Stomach (tissue), 4 donors: Measurements from ENCODE around the gene ZNF687.

Source experiments
- EP300 ChIP-seq: sonication (generic); formaldehyde crosslinking; IDR thresholded peaks from one replicate; pipeline ENCODE4 v1.6.1; 2017; ENCODE audit warnings: antibody characterized with exemption
- POLR2A ChIP-seq, 4 donors: fragments of 450-650 bp; IDR thresholded peaks; one replicate each; pipeline ENCODE4 v1.6.1; 2016; ENCODE audit warnings: antibody characterized with exemption in 4 of 4, control low read depth in 2 of 4, mild to moderate bottlenecking in 1 of 4, moderate library complexity in 1 of 4
- POLR2AphosphoS5 ChIP-seq, 3 donors: sonication (generic); formaldehyde crosslinking; IDR thresholded peaks; one replicate each; pipeline ENCODE4 v1.6.1; 2016; ENCODE audit warnings: antibody characterized with exemption in 3 of 3
- TF ChIP-seq, protein P1 (sequence below), 7 experiments: fragments of 450-650 bp in 4 of 7; fragments of 200-600 bp in 3 of 7; sonication (generic) in 3 of 7; IDR thresholded peaks; one replicate each; pipeline ENCODE4 v1.5.1; 2016 to 2019; ENCODE audit warnings: antibody characterized with exemption in 7 of 7, control low read depth in 2 of 7, mild to moderate bottlenecking in 1 of 7

GRCh38 chr1:151277249-151277648, 4.8 kb upstream of the ZNF687 start:
- TF ChIP-seq, protein P1, sequence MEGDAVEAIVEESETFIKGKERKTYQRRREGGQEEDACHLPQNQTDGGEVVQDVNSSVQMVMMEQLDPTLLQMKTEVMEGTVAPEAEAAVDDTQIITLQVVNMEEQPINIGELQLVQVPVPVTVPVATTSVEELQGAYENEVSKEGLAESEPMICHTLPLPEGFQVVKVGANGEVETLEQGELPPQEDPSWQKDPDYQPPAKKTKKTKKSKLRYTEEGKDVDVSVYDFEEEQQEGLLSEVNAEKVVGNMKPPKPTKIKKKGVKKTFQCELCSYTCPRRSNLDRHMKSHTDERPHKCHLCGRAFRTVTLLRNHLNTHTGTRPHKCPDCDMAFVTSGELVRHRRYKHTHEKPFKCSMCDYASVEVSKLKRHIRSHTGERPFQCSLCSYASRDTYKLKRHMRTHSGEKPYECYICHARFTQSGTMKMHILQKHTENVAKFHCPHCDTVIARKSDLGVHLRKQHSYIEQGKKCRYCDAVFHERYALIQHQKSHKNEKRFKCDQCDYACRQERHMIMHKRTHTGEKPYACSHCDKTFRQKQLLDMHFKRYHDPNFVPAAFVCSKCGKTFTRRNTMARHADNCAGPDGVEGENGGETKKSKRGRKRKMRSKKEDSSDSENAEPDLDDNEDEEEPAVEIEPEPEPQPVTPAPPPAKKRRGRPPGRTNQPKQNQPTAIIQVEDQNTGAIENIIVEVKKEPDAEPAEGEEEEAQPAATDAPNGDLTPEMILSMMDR (IDR thresholded peaks at IDR 0.05), result no peak
- TF ChIP-seq POLR2AphosphoS5 (IDR thresholded peaks at IDR 0.05) (no peak), POLR2A (IDR thresholded peaks at IDR 0.05) (no peak), EP300 (no peak)
